ENCODE data around the gene ZNF555. TPM values are rescaled to one million over a fixed set of nuclear protein-coding genes. Genes with fewer than 3 reads are reported as not detected.
A peak's percentile ranks its signal among the peaks of the same experiment; 100 is the strongest.
"Not testable (repeated sequence)": the region's sequence is repeated elsewhere in the genome, so short reads cannot be mapped to it uniquely, and the experiment has no call there.

Gene ZNF555
- total RNA-seq (10 to 100 TPM in 2 of 4 donors, 1 to 10 TPM in 2; 8.8 to 15.7 (median 9.6) TPM), polyA plus RNA-seq (3.4 TPM)
- long read RNA-seq, donor 1, full-length matches to known transcripts = 14 of 20 reads
- long read RNA-seq, donor 1, partial matches to known transcripts = 0 of 20 reads
- long read RNA-seq, donor 1, other reads (novel, unspliced or antisense) = 6 of 20 reads
- long read RNA-seq, donor 2, full-length matches to known transcripts = 5 of 6 reads
- long read RNA-seq, donor 2, partial matches to known transcripts = 0 of 6 reads
- long read RNA-seq, donor 2, other reads (novel, unspliced or antisense) = 1 of 6 reads
- long read RNA-seq, donor 3, full-length matches to known transcripts = 47 of 55 reads
- long read RNA-seq, donor 3, partial matches to known transcripts = 2 of 55 reads
- long read RNA-seq, donor 3, other reads (novel, unspliced or antisense) = 6 of 55 reads
- long read RNA-seq, donor 4, full-length matches to known transcripts = 8 of 8 reads
- long read RNA-seq, donor 4, partial matches to known transcripts = 0 of 8 reads
- long read RNA-seq, donor 4, other reads (novel, unspliced or antisense) = 0 of 8 reads

DNA sequence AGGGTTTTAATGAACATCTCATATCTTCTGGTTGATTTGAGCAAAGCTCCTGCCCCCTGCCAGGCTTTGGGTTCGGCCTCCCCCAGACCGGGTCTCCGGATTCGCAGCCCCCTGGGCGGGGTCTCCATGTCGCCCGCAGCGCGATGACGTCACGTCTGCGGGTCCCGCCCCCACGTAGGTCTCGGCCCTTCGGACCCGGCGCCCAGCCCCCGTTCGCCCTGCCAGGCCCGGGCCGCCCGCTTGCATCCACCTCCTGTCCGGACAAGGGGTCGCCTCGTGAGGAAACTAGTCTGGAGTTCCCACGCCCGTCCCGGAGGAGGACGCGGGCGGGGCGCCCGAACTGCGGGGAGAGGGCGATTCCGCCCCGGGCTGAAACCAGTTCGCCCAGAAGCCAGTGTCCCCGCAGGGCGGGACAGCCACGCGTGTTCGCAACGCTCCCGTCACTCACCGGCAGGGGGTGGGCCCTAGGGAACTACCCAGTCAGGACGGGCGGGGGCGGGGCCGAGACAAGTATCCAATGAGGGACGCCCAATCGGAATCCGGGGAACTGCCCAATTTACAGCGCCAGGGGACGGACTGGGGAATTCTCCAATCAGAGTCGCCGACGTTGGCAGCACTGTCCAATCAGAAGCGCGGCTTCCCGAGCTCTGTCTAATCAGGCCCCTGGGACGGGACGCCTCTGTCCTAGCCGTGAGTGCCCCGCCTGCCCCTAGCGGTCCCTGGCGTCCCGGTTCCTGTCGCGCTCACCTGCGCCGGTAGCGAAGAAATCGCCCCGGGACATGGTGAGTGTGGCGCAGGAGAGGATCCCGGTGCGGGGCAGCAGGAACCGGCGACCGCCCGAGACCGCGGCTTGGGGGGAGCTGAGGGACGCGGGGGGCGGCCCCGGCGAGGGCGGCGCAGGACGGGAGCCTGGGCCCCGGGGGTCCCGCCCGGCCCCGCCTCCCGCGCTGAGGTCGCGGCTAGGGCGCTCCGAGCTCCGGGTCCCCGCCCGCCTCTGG lies at the start of gene ZNF555:
TSS of gene ZNF555 (plus strand) at position 682 of the 998 bp plus-strand sequence. CDS start at position 780, 98 bp downstream.
- DNase-seq (peak; percentile 99 to 100 (median 100)), ATAC-seq (peak; percentile 98 to 99)
- under 1% methylated on average over 106 of the region's 106 CpGs for WGBS
- H3K4me1 ChIP-seq (ENCODE audit: control insufficient read depth, insufficient read depth, low read length) = peaks cover 9% of the 10 kb centered on the region
- H3K27ac ChIP-seq (ENCODE audit: low read length) = peak within 1 kb of the TSS; percentile 84
- intact Hi-C loops (cut with DNase I) = no loop called here
- H3K9me3 ChIP-seq (ENCODE audit: control insufficient read depth, low read length) = no peaks in the 10 kb centered on the region
- no peaks in the 10 kb centered on the region for H3K27me3 ChIP-seq (ENCODE audit: control insufficient read depth, insufficient read depth)
- H3K4me3 ChIP-seq (ENCODE audit: low read length) = peak within 1 kb of the TSS; percentile 60

DNA sequence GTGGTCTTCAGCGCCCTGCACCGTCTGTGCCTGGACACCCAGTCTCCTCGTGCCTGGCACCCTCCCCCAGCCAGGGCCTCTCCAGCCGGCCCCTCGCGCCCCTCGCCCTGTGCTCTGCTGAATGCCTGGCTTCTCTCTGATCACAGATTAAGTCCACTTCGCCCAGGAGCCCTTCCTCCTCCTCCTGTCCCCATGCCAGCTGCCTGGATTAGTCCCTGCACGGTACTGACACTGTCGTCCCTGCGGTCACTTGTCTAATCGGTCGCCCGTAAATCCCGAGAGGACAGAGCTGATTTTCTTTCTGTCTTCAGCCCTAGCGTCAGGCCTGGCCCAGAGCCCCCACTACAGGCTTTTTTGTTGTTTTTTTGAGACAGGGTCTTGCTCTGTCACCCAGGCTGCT lies 49.4 kb upstream of the ZNF555 start:
- ATAC-seq = peak in 1 of 2 donors; percentile 25
- H3K27me3 ChIP-seq (ENCODE audit: control insufficient read depth, insufficient read depth) = no peaks in the 10 kb centered on the region
- no peaks in the 10 kb centered on the region for H3K4me1 ChIP-seq (ENCODE audit: control insufficient read depth, insufficient read depth, low read length)
- no peak overlapping the region for H3K4me3 ChIP-seq (ENCODE audit: low read length)
- no peak for DNase-seq
- H3K27ac ChIP-seq (ENCODE audit: low read length) = no peak overlapping the region
- intact Hi-C loops (cut with DNase I) = no loop called here
- no peaks in the 10 kb centered on the region for H3K9me3 ChIP-seq (ENCODE audit: control insufficient read depth, low read length)
- WGBS = 82% methylated on average over 16 of the region's 16 CpGs

DNA sequence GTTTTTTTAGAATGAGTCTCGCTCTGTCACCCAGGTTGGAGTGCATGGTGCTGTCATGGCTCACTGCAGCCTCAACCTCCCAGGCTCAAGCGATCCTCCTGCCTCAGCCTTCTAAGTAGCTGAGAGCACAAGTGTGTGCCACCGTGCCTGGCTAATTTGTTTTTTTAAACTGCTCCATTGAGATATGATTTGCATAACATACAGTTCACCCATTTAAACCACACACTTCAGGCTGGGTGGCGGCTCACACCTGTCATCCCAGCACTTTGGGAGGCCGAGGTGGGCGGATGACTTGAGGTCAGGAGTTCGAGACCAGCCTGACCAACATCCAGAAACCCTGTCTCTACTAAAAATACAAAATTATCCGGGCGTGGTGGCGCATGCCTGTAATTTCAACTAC lies 48.6 kb upstream of the ZNF555 start:
- H3K4me3 ChIP-seq (ENCODE audit: low read length); intact Hi-C loops (cut with DNase I); DNase-seq; H3K4me1 ChIP-seq (ENCODE audit: control insufficient read depth, insufficient read depth, low read length); H3K9me3 ChIP-seq (ENCODE audit: control insufficient read depth, low read length); ATAC-seq; H3K27ac ChIP-seq (ENCODE audit: low read length); H3K27me3 ChIP-seq (ENCODE audit: control insufficient read depth, insufficient read depth): not testable (repeated sequence)
- 96% methylated on average over 10 of the region's 10 CpGs for WGBS

DNA sequence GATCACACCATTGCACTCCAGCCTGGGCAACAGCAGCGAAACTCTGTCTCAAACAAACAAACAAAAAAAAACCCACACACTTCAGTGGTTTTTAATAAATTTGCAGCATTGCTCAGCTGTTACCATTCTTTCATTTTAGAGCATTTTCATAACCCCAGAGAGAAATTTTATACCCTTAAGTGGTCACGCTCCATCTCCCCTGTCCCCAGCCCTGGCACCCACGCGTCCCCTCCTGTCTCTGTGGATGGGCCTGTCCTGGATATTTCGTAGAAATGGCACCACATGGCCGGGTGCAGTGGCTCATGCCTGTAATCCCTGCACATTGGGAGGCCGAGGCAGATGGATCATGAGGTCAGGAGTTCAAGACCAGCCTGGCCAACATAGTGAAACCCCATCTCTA lies 48.1 kb upstream of the ZNF555 start:
- Histone ChIP-seq H3K4me1 (ENCODE audit: control insufficient read depth, insufficient read depth, low read length) (no peaks in the 10 kb centered on the region), H3K27ac (ENCODE audit: low read length) (no peak overlapping the region), H3K9me3 (ENCODE audit: control insufficient read depth, low read length) (no peaks in the 10 kb centered on the region), H3K27me3 (ENCODE audit: control insufficient read depth, insufficient read depth) (no peaks in the 10 kb centered on the region), H3K4me3 (ENCODE audit: low read length) (no peak overlapping the region)
- DNase-seq = no peak
- intact Hi-C loops (cut with DNase I) = no loop called here
- 94% methylated on average over 7 of the region's 7 CpGs for WGBS
- no peak for ATAC-seq

DNA sequence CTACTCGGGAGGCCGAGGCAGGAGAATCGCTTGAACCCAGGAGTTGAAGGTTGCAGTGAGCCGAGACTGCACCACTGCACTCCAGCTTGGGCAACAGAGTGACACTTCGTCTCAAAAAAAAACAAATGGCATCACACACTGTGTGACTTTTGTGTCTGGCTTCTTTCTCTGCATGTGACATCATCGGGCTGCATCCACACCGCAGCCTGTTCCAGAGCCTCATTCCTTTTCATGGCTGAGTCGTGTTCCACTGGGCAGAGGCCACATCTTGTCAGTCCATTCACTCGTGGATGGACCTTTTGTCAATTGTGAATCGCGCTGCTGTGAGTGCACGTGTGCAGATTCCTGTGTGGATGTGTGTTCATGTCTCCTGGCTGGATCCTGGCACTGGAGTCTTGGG lies 47.7 kb upstream of the ZNF555 start:
- intact Hi-C loops (cut with DNase I) = no loop called here
- Histone ChIP-seq H3K27ac (ENCODE audit: low read length) (no peak overlapping the region), H3K9me3 (ENCODE audit: control insufficient read depth, low read length) (no peaks in the 10 kb centered on the region), H3K4me3 (ENCODE audit: low read length) (no peak overlapping the region), H3K4me1 (ENCODE audit: control insufficient read depth, insufficient read depth, low read length) (no peaks in the 10 kb centered on the region), H3K27me3 (ENCODE audit: control insufficient read depth, insufficient read depth) (no peaks in the 10 kb centered on the region)
- ATAC-seq (no peak), DNase-seq (no peak)
- WGBS = 96% methylated on average over 12 of the region's 12 CpGs

DNA sequence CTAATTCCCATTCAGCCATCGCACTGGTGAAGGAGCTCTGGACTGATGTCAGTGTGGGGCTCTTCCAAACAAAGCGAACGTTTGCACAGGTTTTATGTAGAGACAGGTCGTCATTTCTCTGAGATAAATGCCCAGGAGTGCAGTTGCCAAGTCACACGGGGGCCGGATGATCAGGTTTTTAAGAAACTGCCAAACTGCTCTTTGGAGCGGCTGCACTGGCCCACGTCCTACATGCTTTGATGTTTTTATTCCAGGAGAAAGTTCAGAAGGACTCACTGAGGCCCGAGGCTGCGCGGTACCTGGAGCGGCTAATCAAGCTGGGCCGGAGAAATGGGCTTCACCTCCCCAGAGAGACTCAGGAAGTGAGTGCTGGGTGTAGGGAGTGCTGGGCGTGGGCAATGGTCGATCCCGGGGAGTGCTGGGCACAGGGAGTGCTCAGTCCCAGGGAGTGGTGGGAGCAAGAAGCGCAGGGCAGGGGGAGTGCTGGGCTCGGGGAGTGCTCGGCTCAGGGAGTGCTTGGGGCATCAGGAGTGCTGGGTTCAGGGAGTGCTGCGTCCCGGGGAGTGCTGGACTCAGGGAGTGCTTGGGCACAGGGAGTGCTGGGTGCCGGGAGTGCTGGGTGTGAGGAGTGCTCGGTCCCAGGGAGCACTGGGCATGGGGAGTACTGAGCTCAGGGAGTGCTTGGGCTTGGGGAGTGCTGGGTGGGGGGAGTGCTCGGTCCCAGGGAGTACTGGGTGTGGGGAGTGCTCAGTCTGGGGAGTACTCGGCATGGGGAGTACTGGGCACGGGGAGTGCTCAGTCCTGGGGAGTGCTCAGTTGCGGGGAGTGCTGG lies 45.2 kb upstream of the ZNF555 start:
- no peaks in the 10 kb centered on the region for H3K4me1 ChIP-seq (ENCODE audit: control insufficient read depth, insufficient read depth, low read length)
- peak overlapping the region; percentile 96 for H3K27ac ChIP-seq (ENCODE audit: low read length)
- no peak for DNase-seq
- intact Hi-C loops (cut with DNase I) = no loop called here
- peak in 1 of 2 donors; percentile 2 for ATAC-seq
- H3K9me3 ChIP-seq (ENCODE audit: control insufficient read depth, low read length) = no peaks in the 10 kb centered on the region
- 87% methylated on average over 27 of the region's 27 CpGs for WGBS
- H3K4me3 ChIP-seq (ENCODE audit: low read length) = no peak overlapping the region
- H3K27me3 ChIP-seq (ENCODE audit: control insufficient read depth, insufficient read depth) = no peaks in the 10 kb centered on the region

DNA sequence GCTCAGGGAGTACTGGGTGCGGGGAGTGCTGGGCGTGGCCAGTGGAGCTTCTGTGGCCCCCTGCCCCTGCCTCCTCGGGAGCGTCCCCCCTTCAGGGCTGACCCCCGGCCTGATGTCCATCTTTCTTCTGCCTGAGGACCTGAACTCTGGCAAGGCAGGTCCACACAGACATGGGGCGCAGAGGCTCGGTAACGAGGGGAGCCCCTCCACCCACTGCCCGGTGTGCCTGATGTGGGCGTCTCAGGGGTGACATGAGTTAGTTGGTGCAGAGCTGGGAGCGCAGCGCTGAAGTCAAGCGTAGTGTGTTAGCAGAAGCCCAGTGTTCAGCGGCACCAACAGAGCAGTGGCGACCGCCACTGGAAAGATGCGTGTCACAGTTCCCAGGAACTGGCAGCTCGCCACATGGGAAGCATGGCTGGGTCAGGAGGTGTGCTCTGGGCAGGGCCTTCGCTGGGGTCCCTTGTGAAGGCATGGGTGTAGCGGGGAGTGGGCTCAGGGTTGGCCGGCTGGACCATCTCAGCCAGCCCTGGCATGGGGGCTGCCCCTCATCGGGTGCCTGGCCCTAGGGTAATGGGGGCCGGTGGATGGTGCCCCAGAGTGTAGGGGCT lies 44.5 kb upstream of the ZNF555 start:
- no peaks in the 10 kb centered on the region for H3K27me3 ChIP-seq (ENCODE audit: control insufficient read depth, insufficient read depth)
- ATAC-seq = peak; percentile 43 to 50
- H3K4me3 ChIP-seq (ENCODE audit: low read length) = no peak overlapping the region
- intact Hi-C loops (cut with DNase I) = no loop called here
- WGBS = 85% methylated on average over 23 of the region's 23 CpGs
- H3K9me3 ChIP-seq (ENCODE audit: control insufficient read depth, low read length) = no peaks in the 10 kb centered on the region
- peak overlapping the region; percentile 96 for H3K27ac ChIP-seq (ENCODE audit: low read length)
- DNase-seq = peak; percentile 37 to 80 (median 77)
- H3K4me1 ChIP-seq (ENCODE audit: control insufficient read depth, insufficient read depth, low read length) = no peaks in the 10 kb centered on the region

DNA sequence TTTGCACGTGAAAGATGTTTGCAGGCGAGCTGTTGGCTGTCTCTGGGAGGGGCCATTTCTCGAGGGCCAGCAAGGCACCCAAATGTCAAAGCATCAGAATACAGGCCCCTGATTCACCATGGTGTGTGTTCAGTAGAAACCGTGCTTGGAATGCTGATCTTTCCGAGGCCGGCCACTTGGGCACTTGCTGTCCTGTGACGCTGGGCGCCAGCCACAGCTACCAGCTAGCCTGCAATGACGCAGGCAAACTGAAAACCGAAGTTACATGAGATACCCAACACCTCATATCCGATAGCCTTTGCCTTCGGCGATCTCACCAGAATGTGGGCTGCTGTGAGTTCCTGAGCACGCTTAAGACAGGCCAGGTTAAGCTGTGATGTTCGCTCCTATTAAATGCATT lies 44.0 kb upstream of the ZNF555 start:
- H3K27me3 ChIP-seq (ENCODE audit: control insufficient read depth, insufficient read depth) = no peaks in the 10 kb centered on the region
- H3K4me3 ChIP-seq (ENCODE audit: low read length) = no peak overlapping the region
- ATAC-seq (peak; percentile 61 to 72), DNase-seq (peak; percentile 55 to 78 (median 76))
- H3K9me3 ChIP-seq (ENCODE audit: control insufficient read depth, low read length) = no peaks in the 10 kb centered on the region
- WGBS = 75% methylated on average over 15 of the region's 15 CpGs
- intact Hi-C loops (cut with DNase I) = no loop called here
- peak overlapping the region; percentile 96 for H3K27ac ChIP-seq (ENCODE audit: low read length)
- no peaks in the 10 kb centered on the region for H3K4me1 ChIP-seq (ENCODE audit: control insufficient read depth, insufficient read depth, low read length)

DNA sequence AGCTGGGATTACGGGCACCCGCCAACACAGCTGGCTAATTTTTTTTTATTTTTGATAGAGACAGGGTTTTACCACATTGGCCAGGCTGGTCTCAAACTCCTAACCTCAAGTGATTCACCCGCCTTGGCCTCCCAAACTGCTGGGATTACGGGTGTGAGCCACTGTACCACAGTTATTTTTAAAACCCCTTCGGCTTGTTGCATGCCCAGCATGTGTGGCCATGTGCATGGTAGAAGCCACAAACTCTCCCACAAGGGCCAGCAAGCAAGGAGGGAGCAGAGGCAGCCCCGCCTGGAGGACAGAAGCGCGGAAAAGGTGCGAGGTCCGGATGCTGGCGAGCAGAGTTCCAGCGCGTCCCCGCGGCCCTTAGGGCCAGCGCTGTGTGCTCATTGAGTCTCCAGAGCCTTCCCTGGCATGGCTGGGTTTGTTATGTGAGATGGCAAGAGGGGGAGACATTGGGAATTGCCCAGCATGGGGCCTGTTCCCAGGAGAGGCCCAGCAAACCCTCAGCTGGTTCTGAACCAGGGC lies 43.1 kb upstream of the ZNF555 start:
- H3K9me3 ChIP-seq (ENCODE audit: control insufficient read depth, low read length) = no peaks in the 10 kb centered on the region
- intact Hi-C loops (cut with DNase I) = no loop called here
- H3K27ac ChIP-seq (ENCODE audit: low read length) = peak overlapping the region; percentile 39
- 91% methylated on average over 16 of the region's 16 CpGs for WGBS
- no peaks in the 10 kb centered on the region for H3K27me3 ChIP-seq (ENCODE audit: control insufficient read depth, insufficient read depth)
- H3K4me1 ChIP-seq (ENCODE audit: control insufficient read depth, insufficient read depth, low read length) = no peaks in the 10 kb centered on the region
- ATAC-seq (no peak), DNase-seq (no peak)
- H3K4me3 ChIP-seq (ENCODE audit: low read length) = no peak overlapping the region

DNA sequence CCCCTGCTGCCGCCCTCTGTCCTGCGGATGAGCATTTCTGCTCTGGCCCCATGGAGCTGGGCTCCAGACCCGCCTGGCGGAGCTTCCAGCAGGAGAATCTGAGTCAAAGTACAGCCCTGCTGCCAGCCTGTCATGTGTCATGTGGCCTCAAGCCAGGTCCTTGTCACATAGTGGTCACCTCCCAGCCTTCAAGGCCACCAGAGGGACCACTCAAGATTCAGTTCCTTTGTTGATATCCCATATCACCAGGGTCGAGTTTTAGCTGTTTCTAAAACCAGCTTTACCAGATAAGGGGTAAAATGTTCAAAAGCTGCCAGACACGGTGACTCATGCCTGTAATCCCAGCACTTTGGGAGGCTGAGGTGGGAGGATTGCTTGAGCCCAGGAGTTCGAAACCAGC lies 42.5 kb upstream of the ZNF555 start:
- Histone ChIP-seq H3K4me3 (ENCODE audit: low read length) (no peak overlapping the region), H3K4me1 (ENCODE audit: control insufficient read depth, insufficient read depth, low read length) (no peaks in the 10 kb centered on the region), H3K9me3 (ENCODE audit: control insufficient read depth, low read length) (no peaks in the 10 kb centered on the region), H3K27me3 (ENCODE audit: control insufficient read depth, insufficient read depth) (no peaks in the 10 kb centered on the region), H3K27ac (ENCODE audit: low read length) (peak overlapping the region; percentile 39)
- DNase-seq (peak; percentile 71 to 83 (median 81)), ATAC-seq (peak; percentile 65 to 68)
- intact Hi-C loops (cut with DNase I) = no loop called here
- 60% methylated on average over 7 of the region's 7 CpGs for WGBS
